Endothelial cell of umbilical vein (primary cell): ENCODE results near the gene AFDN. TPM values are rescaled to one million over a fixed set of nuclear protein-coding genes. Genes with fewer than 3 reads are reported as not detected.

ENCODE experiments used
- BruUV-seq: library from RNA; stranded (reverse); fragments of 400-500 nt; replicated peaks from 2 replicates; lab custom pipeline; 2021; lab: Mats Ljungman, UMichigan
- CTCF ChIA-PET: fragments of 300-600, 350-600 bp; sonication (Branson Sonifier 250); formaldehyde crosslinking; loops from one replicate; lab custom pipeline; 2021; ENCODE audit warnings: antibody characterized with exemption, inconsistent platforms; lab: Charles Lee
- POLR2A ChIA-PET: fragments of 300-600, 350-600 bp; sonication (Branson Sonifier 250); formaldehyde crosslinking; loops from one replicate; lab custom pipeline; 2021; ENCODE audit warnings: antibody characterized with exemption, inconsistent platforms; lab: Charles Lee
- DNase-seq: peaks from one replicate; pipeline ENCODE4 v3.0.0-alpha.2; 2011; ENCODE audit warnings: low read depth, low spot score
- FAIRE-seq: peaks from 2 replicates; lab custom pipeline; 2011; peaks lifted over from hg19 to GRCh38; lab: Jason Lieb, UNC
- H2AFZ ChIP-seq: 2 replicates; pipeline ENCODE4 v1.6.0; 2012; ENCODE audit warnings: low read depth, low read length, control low read depth, inconsistent platforms
- H3K27ac ChIP-seq: 2 replicates; pipeline ENCODE4 v1.5.1; 2011; ENCODE audit warnings: low read depth, mild to moderate bottlenecking, control low read depth, low read length, moderate library complexity; ENCODE audit not compliant: insufficient read depth
- H3K27me3 ChIP-seq, 2 experiments: 2 replicates each; pipeline versions ENCODE4 v1.6.0 to v1.6.1; 2011; ENCODE audit warnings: low read length in 2 of 2, mixed read lengths in 1 of 2; ENCODE audit not compliant: control insufficient read depth in 2 of 2, insufficient read depth in 2 of 2
- H3K36me3 ChIP-seq, 2 experiments: 2 replicates in 1 of 2; 3 replicates in 1 of 2; pipeline ENCODE4 v1.5.1; 2011; ENCODE audit warnings: low read length in 2 of 2, mild to moderate bottlenecking in 1 of 2, moderate library complexity in 1 of 2; ENCODE audit not compliant: control insufficient read depth in 2 of 2, insufficient read depth in 2 of 2; ENCODE audit errors: extremely low read depth in 1 of 2
- H3K4me1 ChIP-seq: 3 replicates; pipeline ENCODE4 v1.5.1; 2011; ENCODE audit warnings: mild to moderate bottlenecking, low read length; ENCODE audit not compliant: control insufficient read depth, insufficient read depth; ENCODE audit errors: extremely low read depth
- H3K4me2 ChIP-seq: 2 replicates; pipeline ENCODE4 v1.6.1; 2011; ENCODE audit warnings: low read length, control low read depth, mixed read lengths; ENCODE audit not compliant: insufficient read depth
- H3K4me3 ChIP-seq, 3 experiments: fragments of 200-600 bp in 1 of 3; sonication (generic), shearing (Covaris generic) in 1 of 3; replicated peaks in 1 of 3; 2 replicates each; pipeline ENCODE4 v1.5.1; 2011 to 2016; ENCODE audit warnings: control low read depth in 3 of 3, low read length in 3 of 3, mild to moderate bottlenecking in 2 of 3, inconsistent platforms in 1 of 3, low read depth in 1 of 3, moderate library complexity in 1 of 3; ENCODE audit not compliant: insufficient read depth in 1 of 3
- H3K79me2 ChIP-seq: 2 replicates; pipeline ENCODE4 v1.6.0; 2012; ENCODE audit warnings: low read length, inconsistent platforms; ENCODE audit not compliant: control insufficient read depth, insufficient read depth
- H3K9ac ChIP-seq: replicated peaks from 2 replicates; pipeline ENCODE3; 2011; ENCODE audit warnings: low read length, control low read depth; ENCODE audit not compliant: insufficient read depth; ENCODE audit errors: extremely low read depth
- H3K9me1 ChIP-seq: replicated peaks from 3 replicates; pipeline ENCODE4 v1.6.0; 2011; ENCODE audit warnings: mild to moderate bottlenecking, low read length; ENCODE audit not compliant: control insufficient read depth, insufficient read depth; ENCODE audit errors: extremely low read depth
- H3K9me3 ChIP-seq: replicated peaks from 2 replicates; pipeline ENCODE4 v1.5.1; 2012; ENCODE audit warnings: low read length, inconsistent platforms; ENCODE audit not compliant: control insufficient read depth, insufficient read depth
- H4K20me1 ChIP-seq: replicated peaks from 2 replicates; pipeline ENCODE3; 2011; ENCODE audit warnings: mild to moderate bottlenecking, low read length; ENCODE audit not compliant: control insufficient read depth, insufficient read depth; ENCODE audit errors: extremely low read depth
- EZH2 ChIP-seq: IDR thresholded peaks from 2 replicates; pipeline ENCODE4 v1.6.1; 2012; ENCODE audit warnings: borderline replicate concordance, low read depth, mild to moderate bottlenecking, moderate library complexity, low read length, inconsistent platforms; ENCODE audit not compliant: severe bottlenecking
- FOS ChIP-seq: IDR thresholded peaks from 2 replicates; pipeline ENCODE4 v1.6.1; 2011; ENCODE audit warnings: mild to moderate bottlenecking, low read length, moderate library complexity, borderline replicate concordance; ENCODE audit not compliant: insufficient read depth
- GATA2 ChIP-seq: IDR thresholded peaks from 2 replicates; pipeline ENCODE4 v1.7.0; 2011; ENCODE audit warnings: low read depth, mild to moderate bottlenecking, moderate library complexity, mixed read lengths, low read length; ENCODE audit not compliant: insufficient read length, insufficient read depth
- JUN ChIP-seq: IDR thresholded peaks from 2 replicates; pipeline ENCODE4 v1.6.1; 2011; ENCODE audit warnings: borderline replicate concordance, low read depth; ENCODE audit not compliant: insufficient read length, insufficient read depth
- MAX ChIP-seq: IDR thresholded peaks from 2 replicates; pipeline ENCODE4 v1.6.1; 2011; ENCODE audit not compliant: insufficient read depth, insufficient read length
- MYC ChIP-seq: IDR thresholded peaks from one replicate; pipeline ENCODE4 v1.6.1; 2011; ENCODE audit warnings: mild to moderate bottlenecking, low read depth, low read length
- POLR2A ChIP-seq: IDR thresholded peaks from 2 replicates; pipeline ENCODE4 v1.6.1; 2012; ENCODE audit warnings: low read depth, mild to moderate bottlenecking, control low read depth, low read length
- POLR2AphosphoS5 ChIP-seq: IDR thresholded peaks from 2 replicates; pipeline ENCODE4 v1.6.1; 2012; ENCODE audit warnings: low read depth, mild to moderate bottlenecking, control low read depth, low read length, moderate library complexity; ENCODE audit not compliant: insufficient read depth
- dilution Hi-C: fragments of 300-500 bp; cut with MboI; formaldehyde crosslinking; loops from one replicate; pipeline ENCODE4 v1.15.0; 2019; ENCODE audit warnings: low sequenced_read_pairs; ENCODE audit not compliant: extremely low pct_ligation_motif_present
- intact Hi-C: fragments of 100-400 bp; cut with micrococcal nuclease; formaldehyde crosslinking; loops from one replicate; pipeline ENCODE4 v1.10.0; 2022
- polyA plus RNA-seq, 4 experiments: library from polyadenylated mRNA; depleted of rRNA in 3 of 4; stranded (reverse) in 3 of 4; unstranded in 1 of 4; fragments of >200 nt; gene quantifications; 2 replicates each; pipeline versions ENCODE4 v1.2.1 to v1.2.3, GENCODE V29; 2011 to 2012; ENCODE audit warnings: missing spikeins in 1 of 4
- total RNA-seq: library from RNA; stranded (reverse); gene quantifications from 2 replicates; pipeline ENCODE4 v1.2.3, GENCODE V29; 2021
- TF ChIP-seq, protein P1 (sequence below), 2 donors: IDR thresholded peaks; 1 replicate in 1 of 2; 2 replicates in 1 of 2; pipeline ENCODE4 v1.5.1; 2011; ENCODE audit warnings: low read length in 2 of 2, mild to moderate bottlenecking in 2 of 2, moderate library complexity in 2 of 2, control low read depth in 1 of 2, inconsistent platforms in 1 of 2, low read depth in 1 of 2; ENCODE audit not compliant: insufficient read depth in 1 of 2; ENCODE audit errors: extremely low read depth in 1 of 2

AFDN gene
- total and polyA plus RNA-seq, 2 donors (not counting 3 experiments of a cell fraction or from before 2014, with no cell fraction given): 31.0 to 134 TPM

DNA sequence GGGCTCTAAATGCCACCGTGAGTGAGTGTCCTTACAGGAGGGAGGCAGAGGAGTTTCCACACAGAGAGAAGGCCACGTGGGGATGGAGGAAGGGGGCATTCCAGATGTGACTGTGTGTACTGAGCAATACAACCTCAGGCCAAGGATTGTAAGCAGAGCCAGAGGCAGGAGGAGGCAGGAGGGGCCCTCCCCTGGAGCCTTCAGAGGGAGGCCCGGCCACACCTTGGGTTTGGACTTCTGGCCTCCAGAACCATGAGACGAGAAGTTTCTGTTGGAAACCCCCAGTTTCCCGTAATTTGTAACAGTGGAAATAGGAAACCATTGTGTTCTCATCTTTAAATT lies 161.4 kb downstream of the AFDN start:
- POLR2A ChIA-PET: no interaction called here
- intact Hi-C loops (no loop called here), dilution Hi-C loops (no loop called here)
- FAIRE-seq (no peak), DNase-seq (no peak)
- no peaks in the 10 kb centered on the region for H3K36me3 ChIP-seq
- no peaks in the 10 kb centered on the region for H4K20me1 ChIP-seq
- no peak overlapping the region for H2AFZ ChIP-seq
- no peak overlapping the region for H3K4me3 ChIP-seq
- CTCF ChIA-PET: no interaction called here
- no peak overlapping the region for H3K4me2 ChIP-seq
- no peaks in the 10 kb centered on the region for H3K9me3 ChIP-seq
- no peaks in the 10 kb centered on the region for H3K27me3 ChIP-seq
- H3K9me1 ChIP-seq: no peaks in the 10 kb centered on the region
- H3K4me1 ChIP-seq: peaks cover 5% of the 10 kb centered on the region
- TF ChIP-seq POLR2AphosphoS5 (no peak), MAX (no peak), FOS (no peak), GATA2 (no peak), EZH2 (no peak), JUN (no peak), POLR2A (no peak), MYC (no peak)
- TF ChIP-seq, protein P1, sequence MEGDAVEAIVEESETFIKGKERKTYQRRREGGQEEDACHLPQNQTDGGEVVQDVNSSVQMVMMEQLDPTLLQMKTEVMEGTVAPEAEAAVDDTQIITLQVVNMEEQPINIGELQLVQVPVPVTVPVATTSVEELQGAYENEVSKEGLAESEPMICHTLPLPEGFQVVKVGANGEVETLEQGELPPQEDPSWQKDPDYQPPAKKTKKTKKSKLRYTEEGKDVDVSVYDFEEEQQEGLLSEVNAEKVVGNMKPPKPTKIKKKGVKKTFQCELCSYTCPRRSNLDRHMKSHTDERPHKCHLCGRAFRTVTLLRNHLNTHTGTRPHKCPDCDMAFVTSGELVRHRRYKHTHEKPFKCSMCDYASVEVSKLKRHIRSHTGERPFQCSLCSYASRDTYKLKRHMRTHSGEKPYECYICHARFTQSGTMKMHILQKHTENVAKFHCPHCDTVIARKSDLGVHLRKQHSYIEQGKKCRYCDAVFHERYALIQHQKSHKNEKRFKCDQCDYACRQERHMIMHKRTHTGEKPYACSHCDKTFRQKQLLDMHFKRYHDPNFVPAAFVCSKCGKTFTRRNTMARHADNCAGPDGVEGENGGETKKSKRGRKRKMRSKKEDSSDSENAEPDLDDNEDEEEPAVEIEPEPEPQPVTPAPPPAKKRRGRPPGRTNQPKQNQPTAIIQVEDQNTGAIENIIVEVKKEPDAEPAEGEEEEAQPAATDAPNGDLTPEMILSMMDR (IDR thresholded peaks at IDR 0.05; ENCODE audit: extremely low read depth in 1 of 2, insufficient read depth in 1 of 2, low read depth in 1 of 2, low read length in 2 of 2): no peak
- no peaks in the 10 kb centered on the region for H3K79me2 ChIP-seq
- no peak overlapping the region for H3K9ac ChIP-seq
- BruUV-seq: no TSS peak
- H3K27ac ChIP-seq: no peak overlapping the region
